Pons (tissue), 1 donor: Measurements from ENCODE around the gene ZBTB22.
A peak's percentile ranks its signal among the peaks of the same experiment; 100 is the strongest.
"Not testable (repeated sequence)": the region's sequence is repeated elsewhere in the genome, so short reads cannot be mapped to it uniquely, and the experiment has no call there.

Experiments
- DNase-seq: peaks from one replicate; pipeline ENCODE4 v3.0.0-alpha.2; 2016; ENCODE audit warnings: low spot score

ZBTB22 gene

GRCh38 chr6:33317669-33318425 is at the start of gene ZBTB22:
TSS of gene ZBTB22 (minus strand) at chr6:33317744. CDS start at chr6:33316916, 828 bp downstream.
- peak; percentile 99 for DNase-seq

- no peak for DNase-seq
These were observed 49.6 kb upstream of the ZBTB22 start for GRCh38 chr6:33367009-33367714.

- not testable (repeated sequence) for DNase-seq
These were observed 47.8 kb upstream of the ZBTB22 start for GRCh38 chr6:33365206-33365971.

- not testable (repeated sequence) for DNase-seq
These were observed 47.1 kb upstream of the ZBTB22 start for GRCh38 chr6:33364475-33365205.

- not testable (repeated sequence) for DNase-seq
These were observed 45.9 kb upstream of the ZBTB22 start for GRCh38 chr6:33363486-33363885.

- DNase-seq, result no peak
These were observed 41.8 kb upstream of the ZBTB22 start for GRCh38 chr6:33359331-33359730.

GRCh38 chr6:33357160-33357871 is 39.8 kb upstream of the ZBTB22 start:
- not testable (repeated sequence) for DNase-seq

GRCh38 chr6:33356295-33356694 is 38.8 kb upstream of the ZBTB22 start:
- DNase-seq, result no peak

- not testable (repeated sequence) for DNase-seq
These were observed 38.3 kb upstream of the ZBTB22 start for GRCh38 chr6:33355860-33356259.

GRCh38 chr6:33347816-33348215 is 30.3 kb upstream of the ZBTB22 start:
- DNase-seq, result no peak

GRCh38 chr6:33346972-33347371 is 29.4 kb upstream of the ZBTB22 start:
- DNase-seq, result not testable (repeated sequence)

GRCh38 chr6:33344701-33345697 is 27.5 kb upstream of the ZBTB22 start:
- peak; percentile 63 for DNase-seq

- no peak for DNase-seq
These were observed 26.5 kb upstream of the ZBTB22 start for GRCh38 chr6:33343953-33344611.

- not testable (repeated sequence) for DNase-seq
These were observed 26.0 kb upstream of the ZBTB22 start for GRCh38 chr6:33343606-33343952.

GRCh38 chr6:33339193-33339592 is 21.6 kb upstream of the ZBTB22 start:
- no peak for DNase-seq

GRCh38 chr6:33336495-33336894 is 19.0 kb upstream of the ZBTB22 start:
- DNase-seq, result no peak

GRCh38 chr6:33335916-33336315 is 18.4 kb upstream of the ZBTB22 start:
- no peak for DNase-seq

GRCh38 chr6:33333666-33334065 is 16.1 kb upstream of the ZBTB22 start:
- no peak for DNase-seq

- no peak for DNase-seq
These were observed 13.2 kb upstream of the ZBTB22 start for GRCh38 chr6:33330736-33331135.

GRCh38 chr6:33329058-33329457 is 11.5 kb upstream of the ZBTB22 start:
- no peak for DNase-seq
